C1 segment of cervical spinal cord (tissue), 14 donors: ENCODE measurements around the gene ANKRD6.
A peak's percentile ranks its signal among the peaks of the same experiment; 100 is the strongest.

Experiments
- DNase-seq, 14 donors: peaks; one replicate each; lab custom pipeline; 2025; lab: John Stamatoyannopoulos, UW

Gene ANKRD6

DNA sequence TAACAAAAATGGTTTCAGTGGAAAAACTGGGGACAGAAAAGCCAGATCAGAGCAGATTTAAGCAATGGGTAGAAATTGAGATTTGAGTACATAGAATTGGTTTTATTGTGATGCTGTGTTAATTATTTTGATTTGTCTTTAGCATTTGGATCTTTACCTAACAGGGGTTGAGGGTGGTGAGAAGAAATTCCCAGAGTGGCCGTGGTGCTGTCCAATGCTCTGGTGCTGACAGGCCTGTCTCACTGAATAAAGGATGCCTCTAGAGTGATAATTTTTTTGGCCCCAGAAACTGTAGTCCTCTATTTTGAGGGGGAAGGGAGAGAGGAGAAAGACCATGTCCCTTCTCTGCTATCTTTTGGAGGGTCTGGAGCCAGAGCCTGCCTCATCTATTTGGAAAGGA is 126.5 kb downstream of the ANKRD6 start:
- no peak for DNase-seq

DNA sequence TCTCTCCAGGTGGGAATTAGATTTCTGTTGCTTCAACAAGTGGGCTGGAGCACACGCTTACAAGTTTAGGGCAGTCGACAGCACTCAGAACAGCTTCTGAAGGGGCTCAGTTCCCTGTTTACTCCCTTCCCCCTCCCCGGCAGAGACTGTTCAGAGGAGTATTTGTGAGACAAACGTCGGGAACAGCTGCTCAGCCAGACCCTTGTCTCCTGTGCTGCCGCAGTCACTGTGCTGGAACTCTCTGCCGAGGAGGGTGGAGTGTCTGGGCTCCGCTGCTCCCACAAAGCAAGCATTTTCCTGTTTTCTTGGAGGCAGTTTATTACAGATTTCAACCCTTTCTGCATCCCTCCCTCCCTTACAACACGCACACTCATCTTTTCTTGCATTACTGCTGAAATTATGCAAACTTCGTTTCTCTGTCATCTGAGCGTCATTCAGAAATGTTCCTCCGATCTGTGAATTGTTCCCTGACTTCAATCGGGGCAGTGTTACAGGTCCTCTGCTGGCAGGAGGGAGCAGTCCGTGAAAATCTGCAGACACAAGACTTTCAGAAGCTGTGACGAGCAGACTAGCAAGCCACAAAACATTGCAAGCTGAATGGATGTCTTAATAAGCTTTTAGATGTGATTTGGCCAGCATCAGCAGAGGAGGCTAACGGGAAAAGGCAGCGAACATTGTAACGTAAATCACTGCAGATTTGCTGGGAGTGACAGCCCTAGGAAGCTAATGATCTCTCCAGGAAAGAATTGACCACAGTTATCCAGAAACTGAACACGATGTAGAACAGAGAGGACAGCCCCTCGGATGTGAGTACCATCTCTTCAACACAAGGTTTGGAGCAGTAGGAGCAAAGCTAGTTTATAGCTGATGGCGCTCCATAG is 129.4 kb downstream of the ANKRD6 start:
- peak in 10 of 14 donors; percentile 10 to 82 (median 48) for DNase-seq

DNA sequence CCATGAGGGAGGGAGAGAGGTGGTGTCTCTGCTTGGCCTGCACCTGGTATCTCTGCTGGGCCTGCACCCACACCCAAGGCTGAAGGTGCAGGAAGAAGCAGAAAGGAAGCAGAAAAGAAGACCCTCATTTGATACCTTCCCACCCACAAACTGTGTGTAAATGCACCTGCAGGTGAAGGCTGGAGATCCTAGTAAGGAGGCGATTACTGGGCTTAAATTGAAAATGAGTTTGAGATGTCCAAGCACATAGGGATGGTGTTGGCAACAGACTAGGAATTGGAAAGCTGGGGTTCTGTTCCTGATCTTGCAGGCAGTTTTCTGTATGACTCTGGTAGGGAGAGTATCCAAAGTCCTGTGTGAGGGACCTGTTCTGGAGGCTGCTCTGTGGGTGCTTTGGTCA is 130.9 kb downstream of the ANKRD6 start:
- peak in 1 of 14 donors; percentile 60 for DNase-seq

DNA sequence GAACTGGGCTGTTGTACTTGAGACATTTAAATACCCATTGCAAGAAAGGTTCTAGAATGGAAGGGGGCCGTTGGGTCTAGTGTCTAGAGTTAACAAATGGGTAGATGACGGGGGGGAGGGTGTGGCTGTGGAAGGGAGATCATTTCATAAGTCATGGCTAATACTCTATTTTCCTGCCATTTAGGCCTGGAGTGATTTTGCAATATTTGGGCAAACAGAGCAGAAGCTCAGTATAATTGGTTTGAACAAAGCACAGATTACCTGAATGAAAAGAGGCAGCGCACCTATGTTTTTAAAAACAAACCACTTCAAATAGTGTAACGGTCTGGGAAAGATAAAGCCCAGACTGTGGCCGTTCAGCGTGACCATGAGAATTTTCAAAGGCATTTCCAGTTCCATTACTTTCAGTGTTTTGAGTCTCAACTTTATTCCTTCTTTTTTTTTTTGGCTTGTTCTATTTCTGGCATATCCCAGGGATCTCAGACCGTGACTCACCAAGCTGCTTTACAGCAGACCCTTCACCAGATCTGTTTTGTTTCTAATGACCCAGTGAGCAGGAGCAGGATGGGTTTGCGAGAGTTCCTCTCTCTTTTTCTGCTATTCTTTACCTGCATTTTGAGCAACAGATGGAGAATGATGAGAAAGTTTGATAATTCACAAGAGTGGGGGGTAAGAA is 131.9 kb downstream of the ANKRD6 start:
- peak in 1 of 14 donors; percentile 62 for DNase-seq

DNA sequence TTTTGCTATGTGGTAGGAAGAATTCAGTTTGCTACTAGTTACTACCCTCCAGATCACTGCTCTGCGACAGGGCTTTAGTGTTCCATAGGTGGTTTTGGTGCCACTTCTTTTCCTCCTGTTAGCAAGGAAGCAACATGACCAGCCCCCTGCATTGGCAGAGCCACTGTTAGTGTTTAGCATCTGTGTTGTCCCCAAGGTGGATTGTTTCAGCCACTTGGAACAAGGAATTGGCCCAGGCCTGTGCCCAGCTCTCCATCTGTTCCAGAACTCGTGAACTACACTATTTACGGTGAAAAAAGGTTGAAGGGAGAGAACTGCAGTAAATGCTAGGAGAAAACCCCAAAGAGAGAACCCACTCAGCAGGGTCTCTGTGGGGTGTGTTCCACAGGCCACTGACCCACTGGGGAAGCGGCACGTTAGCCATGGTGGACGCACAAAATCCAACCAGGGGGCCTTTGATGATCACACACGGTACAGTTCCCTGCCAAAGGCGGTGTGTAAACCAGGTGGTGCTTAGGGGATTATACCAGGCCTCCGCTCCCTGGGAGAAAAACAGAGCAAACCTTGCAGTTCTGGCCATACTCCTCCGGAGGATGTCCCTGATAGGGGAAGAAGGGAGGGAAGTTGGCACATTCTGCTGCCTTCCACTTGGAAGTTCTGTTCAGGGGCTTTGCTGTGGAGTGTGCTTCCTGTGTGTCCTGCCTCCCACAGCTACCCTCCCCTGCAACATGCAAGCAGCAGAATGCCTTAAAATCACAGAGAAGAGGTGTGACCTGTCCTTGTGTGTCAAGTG is 133.3 kb downstream of the ANKRD6 start:
- peak in 4 of 14 donors; percentile 4 to 96 (median 22) for DNase-seq

DNA sequence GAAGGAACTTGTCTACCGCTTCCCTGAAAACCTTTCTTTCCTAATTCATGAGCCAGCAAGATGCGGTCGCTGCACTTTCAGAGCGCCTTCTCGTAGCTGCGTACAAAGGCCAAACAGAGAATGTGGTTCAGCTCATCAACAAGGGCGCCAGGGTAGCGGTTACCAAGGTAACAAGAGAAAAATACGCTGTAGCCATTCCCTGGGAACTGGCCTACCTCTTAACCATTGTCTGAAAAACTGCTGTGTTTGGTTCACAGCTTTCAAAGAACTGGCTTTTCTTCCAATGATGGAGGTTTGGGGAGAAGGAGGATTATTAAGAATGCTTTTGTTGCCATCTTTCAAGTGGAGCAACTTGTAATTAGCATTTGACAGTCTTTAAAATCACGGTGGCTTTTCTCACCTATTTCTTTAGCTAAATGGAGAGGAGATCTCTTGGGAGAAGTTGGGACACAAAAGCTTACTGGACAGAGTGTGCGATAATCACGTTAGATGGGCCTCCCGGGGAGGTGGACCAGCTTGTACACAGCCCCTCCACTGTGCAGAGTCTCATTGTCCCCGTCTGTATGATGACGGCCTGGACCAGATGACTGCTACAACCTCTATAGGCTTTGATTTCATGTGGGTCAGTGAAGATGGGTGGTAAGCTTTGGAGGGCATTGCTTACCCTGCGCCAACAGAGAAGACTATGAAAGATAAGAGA is 134.1 kb downstream of the ANKRD6 start:
- DNase-seq = peak in 6 of 14 donors; percentile 2 to 73 (median 26)

DNA sequence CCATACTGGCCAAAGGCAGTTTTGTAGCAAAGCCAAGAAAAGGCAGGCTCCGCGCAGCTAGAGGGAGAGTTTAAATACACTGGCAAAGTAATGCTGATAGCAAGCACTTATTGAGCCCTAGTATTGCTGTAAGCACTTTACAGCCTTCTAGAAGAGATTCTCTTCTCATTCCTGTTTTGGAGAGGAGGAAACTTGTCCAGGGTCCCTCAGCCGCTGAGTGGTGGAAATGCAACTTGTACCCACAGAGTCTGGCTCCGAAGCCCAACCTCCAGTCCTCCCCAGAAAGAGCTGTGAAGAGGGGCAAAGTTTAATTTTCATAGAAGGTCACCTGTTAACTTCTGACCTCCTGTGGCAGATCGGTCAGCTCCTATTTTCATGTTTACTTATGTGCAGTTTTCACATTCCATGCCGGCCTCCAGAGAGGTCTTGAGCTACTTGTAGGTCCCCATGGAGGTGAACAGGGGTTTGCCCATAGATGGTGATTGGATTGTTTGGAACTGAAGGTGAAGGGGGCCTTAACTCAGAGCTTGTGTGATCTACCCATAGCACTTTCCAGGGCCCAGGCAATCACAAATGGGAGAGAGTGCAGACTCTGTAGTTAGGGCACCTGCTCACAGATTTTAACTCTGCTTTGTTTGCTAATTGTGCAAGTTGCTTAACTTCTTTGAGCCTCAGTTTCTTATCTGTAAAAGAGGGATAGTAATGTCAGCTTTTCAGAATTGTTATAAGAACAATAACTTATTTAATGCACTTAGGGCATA is 134.9 kb downstream of the ANKRD6 start:
- DNase-seq = peak in 1 of 14 donors; percentile 14

DNA sequence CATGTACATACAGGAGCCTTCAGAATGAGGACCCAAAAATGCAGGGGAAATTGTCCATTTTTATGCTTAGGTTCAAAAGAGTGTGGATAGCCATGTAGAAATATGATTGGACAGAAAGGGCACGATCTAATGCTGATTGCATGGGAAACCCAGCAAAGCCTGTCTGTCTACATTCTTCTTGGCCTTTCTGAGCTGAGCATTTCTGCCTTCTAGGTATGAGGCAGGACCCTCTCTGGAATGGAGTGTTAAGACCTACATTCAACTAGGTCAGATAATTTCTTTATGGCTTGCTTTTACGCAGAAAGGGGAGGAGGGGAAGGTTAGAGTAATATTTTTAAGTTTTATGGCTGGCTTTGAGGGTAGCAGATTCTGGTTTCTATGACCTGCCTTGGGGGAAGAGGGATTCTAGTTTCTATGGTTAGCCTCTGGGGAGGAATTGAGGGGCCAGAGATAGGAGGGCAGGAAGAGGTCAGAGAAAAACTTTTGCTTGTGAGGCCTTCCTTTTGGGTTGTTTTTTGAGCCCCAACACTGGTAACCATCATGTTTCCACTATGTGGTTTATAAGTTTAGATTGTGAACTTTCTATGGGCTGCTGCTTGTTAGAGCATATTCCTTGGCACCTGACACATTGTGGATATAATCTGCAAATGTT is 142.1 kb downstream of the ANKRD6 start:
- DNase-seq = no peak

DNA sequence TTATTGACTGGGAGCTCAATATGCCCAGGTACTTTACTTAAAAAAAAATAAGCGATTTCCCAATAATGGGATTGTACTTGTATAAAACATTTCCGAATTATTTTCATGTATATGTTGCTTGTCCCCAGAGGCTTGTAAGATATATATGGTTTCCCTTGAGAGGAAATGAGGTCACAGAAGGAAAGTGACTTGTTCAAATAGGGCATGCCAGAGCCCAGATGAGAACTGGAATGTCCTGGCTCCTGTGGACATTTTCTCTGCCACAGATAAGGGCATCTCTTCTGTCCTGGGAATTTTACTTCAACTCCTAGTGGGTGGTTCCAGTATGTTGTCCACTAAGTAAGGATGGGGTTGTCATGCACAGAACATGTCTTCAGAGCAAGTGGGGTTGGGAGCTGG is 142.6 kb downstream of the ANKRD6 start:
- DNase-seq = no peak

DNA sequence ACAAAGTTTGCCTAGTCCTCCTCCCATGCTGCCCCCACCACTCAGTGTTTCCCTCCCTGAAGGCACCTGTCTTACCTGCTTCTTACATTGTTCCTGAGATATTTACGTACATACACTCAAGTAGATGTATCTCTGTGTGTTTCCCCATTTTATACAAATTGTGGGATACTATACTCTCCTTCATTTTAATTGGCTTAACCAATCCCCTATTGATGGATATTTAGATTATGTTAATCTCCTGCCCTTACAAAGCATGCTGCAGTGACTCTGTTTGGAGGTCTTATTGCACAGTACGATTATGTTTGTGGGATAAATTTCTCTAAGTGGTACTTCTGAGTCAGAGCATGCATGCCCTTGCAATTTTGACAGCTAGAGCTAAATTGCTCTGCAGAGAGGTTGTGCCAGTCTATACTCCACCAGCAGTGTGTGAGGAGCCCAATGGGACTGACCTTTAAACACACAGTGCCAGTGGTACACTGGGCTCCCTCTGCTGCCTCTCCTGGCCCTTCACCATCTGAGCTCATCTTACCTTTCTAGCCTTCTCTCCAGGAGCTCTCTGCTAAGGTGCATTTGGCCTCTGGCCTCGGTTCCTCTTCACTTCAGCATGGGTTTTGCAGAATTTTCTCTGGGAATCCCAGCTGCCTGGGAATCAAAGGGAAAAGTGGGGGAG is 148.2 kb downstream of the ANKRD6 start:
- no peak for DNase-seq

DNA sequence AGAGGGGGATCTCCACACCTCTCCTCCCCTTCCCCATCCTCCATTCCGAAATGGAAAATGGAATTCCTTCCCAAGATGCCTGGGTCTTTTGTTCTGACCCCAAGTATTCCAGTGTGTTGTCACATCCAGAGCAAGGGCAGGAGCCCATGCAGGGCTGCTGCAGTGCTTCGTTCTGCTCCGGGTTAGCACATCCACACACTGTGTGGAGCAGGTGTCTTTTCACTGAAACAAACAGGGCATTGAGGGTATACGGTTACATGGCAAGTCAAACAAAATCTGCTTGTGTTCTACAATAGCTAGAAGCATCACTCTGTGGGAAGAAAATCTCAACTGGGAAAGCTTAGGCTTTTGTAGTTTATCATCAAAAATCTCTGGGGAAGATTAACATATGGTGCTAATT is 148.7 kb downstream of the ANKRD6 start:
- DNase-seq = no peak

DNA sequence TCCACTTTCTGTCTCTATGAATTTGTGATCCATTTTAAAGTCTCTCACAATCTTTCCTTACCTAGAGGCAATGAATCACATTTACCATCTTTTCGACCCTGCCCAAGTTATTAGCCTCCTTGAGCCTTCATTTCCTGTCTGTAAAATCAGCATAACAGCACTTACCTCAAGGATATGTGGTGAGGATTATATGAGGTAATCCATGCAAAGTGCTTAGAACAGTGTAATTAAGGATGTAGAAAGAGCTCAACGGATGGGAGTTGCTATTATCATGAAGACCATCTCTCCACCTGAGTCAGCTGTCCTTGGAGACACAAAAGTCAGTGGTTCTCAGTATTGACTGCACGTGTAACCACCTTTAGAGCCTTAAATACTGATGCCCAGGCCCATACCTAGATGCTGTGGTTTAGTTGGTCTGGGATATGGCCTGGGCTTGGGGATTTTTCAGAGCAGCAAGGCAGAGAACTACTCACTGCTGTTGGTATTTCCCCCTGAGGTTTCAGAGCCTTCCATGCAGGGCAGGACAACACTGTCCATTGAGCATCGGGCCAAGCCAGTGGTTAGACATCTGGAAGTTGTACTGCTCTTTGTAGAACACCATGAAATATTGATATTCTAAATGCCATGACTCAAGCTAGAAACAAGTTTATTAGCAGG is 149.8 kb downstream of the ANKRD6 start:
- no peak for DNase-seq

DNA sequence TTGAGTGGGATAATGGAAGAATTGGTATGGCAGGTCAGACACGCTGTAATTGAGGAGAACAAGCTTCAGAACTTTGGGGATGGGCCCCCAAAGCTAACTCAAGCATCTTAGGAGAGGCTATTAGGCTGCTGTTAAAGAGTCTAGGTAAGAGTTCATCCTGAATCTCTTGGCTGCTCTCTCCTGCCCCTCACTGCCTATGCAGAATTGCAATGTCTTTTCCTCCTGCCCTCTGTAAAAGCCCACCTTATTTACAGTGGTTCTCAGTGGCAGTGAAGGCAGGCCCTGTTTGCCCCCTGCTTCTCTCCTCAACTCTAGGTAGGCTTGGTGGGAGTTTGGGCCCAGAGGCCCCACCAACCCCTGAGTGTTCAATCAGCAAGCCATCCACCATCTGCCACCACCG is 150.6 kb downstream of the ANKRD6 start:
- DNase-seq = no peak

DNA sequence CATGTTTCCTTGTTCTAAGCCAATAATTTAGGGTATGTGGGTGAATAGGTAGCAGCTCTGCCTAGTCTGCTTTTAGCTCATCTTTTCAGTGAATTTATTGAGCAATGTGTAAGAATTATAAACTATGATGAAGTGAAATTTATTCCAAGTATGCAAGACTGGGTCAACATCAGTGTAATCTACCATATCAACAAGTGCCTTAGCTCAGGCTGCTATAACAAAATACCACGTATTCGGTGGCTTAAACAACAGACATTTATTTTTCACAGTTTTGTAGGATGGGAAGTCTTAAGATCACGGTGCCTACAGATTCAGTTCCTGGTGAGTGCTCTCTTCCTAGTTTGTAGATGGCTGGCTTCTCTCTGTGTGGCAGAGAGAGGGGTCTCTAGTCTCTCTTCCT is 151.6 kb downstream of the ANKRD6 start:
- DNase-seq = no peak

DNA sequence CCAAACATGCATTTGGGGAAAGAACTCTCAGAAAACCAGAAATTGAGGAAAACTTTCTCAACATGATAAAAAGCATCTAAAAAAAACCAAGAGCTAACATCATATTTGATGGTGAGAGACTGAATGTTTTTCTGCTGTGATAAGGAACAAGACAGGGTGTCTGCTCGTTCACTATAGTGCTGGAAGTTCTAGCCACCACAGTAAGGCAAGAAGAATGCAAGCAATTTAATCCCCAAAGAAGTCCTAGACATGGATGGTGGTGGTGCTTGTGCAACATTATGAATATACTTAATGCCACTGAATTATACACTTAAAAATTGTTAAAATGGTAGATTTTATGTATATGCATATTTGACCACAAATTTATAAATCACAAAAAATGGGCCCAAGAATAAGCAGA is 152.2 kb downstream of the ANKRD6 start:
- DNase-seq = no peak

DNA sequence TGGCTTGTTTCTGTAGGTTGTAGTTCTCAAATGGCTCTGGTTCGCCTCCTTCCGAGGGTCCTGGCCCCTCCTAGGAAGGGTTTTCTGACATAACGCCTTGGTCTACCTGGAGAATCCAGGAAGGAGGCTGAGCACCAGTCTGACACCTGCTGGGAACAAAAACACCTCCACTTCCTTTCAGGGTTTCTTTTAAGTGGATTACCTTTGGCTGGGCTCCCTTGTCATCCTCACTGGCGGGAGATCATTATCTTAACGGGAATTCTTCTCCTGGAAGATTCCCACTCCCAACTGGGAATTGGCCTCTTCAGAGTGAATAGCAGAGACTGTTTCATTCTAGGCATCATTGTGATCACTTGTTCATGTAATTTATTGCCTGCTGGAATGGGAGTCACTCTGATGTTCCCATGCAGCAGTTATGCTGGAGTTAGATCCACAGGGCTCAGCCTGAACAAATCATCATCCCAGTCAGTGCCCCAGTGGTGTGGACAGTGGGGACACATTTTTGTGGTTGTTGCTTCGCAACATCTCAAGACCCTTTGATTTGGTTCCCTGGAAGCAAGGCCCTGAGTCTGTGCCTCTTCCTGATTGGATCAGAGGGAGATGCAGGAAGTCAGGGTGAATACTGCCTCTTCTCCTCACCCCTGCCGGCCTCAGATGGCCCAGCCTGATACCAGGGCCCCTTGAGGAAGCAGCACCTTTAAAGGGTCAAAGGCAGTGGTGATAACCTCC is 156.5 kb downstream of the ANKRD6 start:
- no peak for DNase-seq

DNA sequence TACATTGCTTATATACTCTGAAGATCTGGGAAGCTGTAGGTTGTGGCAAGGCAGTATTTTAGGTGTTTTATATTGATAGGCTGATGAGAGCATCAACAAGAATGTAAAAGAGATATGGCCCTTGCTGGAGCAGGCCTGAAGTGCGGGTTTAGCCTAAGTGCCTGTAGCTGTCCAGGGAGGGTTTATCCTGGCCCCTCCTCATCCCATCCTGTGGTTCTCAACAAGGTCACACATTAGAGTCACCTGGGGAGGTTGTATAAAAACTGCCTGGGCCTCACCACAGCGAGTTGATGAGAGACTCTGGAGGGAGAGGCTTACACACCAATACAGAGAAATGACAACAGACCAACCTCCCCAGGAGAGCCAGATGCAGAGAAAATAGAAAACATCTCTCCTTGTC is 157.2 kb downstream of the ANKRD6 start:
- DNase-seq = no peak

DNA sequence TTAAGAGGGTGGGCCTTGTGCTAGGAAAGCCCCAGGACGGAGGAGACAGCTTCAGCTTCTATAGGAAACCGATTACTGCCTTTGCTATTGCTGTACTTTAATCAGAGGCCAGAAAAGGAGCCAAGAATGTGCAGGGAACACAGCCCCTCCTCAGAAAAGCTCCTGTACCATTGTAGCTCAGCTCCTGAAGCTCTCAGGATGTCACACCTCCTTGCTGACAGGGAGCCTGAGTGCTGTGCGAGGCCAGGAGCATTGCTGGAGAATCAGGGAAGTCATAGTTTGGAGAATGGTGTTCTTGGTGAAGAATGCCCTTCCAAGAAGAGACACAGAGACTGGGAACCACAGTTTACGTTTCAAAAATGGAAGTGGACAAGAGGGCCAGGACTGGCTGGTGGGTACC is 158.8 kb downstream of the ANKRD6 start:
- DNase-seq = no peak
